ACC112 (cell line): ENCODE results near the gene GOLGA6L10.
"Not testable (repeated sequence)": the region's sequence is repeated elsewhere in the genome, so short reads cannot be mapped to it uniquely, and the experiment has no call there.

ENCODE experiments used
- H2AFZ ChIP-seq: fragments of 200-600 bp; sonication (generic); one replicate; pipeline ENCODE4 v1.6.0; 2017; ENCODE audit warnings: antibody characterized with exemption, low read length; ENCODE audit not compliant: unreplicated experiment
- H3K27ac ChIP-seq: fragments of 200-600 bp; sonication (generic); 2 replicates; pipeline ENCODE4 v1.5.1; 2014; ENCODE audit warnings: low read depth, mild to moderate bottlenecking, antibody characterized with exemption, low read length, moderate library complexity
- H3K27me3 ChIP-seq: fragments of 200-600 bp; sonication (generic); 2 replicates; pipeline ENCODE4 v1.6.1; 2014; ENCODE audit warnings: mild to moderate bottlenecking, antibody characterized with exemption, low read length, moderate library complexity, mixed read lengths; ENCODE audit not compliant: insufficient read depth
- H3K36me3 ChIP-seq: fragments of 200-600 bp; sonication (generic); 2 replicates; pipeline ENCODE4 v1.6.1; 2016; ENCODE audit warnings: mild to moderate bottlenecking, antibody characterized with exemption, low read length, moderate library complexity, mixed read lengths; ENCODE audit not compliant: insufficient read depth
- H3K4me1 ChIP-seq: fragments of 200-600 bp; sonication (generic); one replicate; pipeline ENCODE4 v1.6.1; 2016; ENCODE audit warnings: low read length, mixed read lengths; ENCODE audit not compliant: insufficient read depth, unreplicated experiment, control insufficient read depth
- H3K4me3 ChIP-seq: fragments of 200-600 bp; sonication (generic); 2 replicates; pipeline ENCODE4 v1.5.1; 2014; ENCODE audit warnings: mild to moderate bottlenecking, low read depth, low read length
- H3K79me2 ChIP-seq: fragments of 200-600 bp; sonication (generic); one replicate; pipeline ENCODE4 v1.6.0; 2016; ENCODE audit warnings: low read length; ENCODE audit not compliant: control insufficient read depth, unreplicated experiment, insufficient read depth

GOLGA6L10 gene

DNA sequence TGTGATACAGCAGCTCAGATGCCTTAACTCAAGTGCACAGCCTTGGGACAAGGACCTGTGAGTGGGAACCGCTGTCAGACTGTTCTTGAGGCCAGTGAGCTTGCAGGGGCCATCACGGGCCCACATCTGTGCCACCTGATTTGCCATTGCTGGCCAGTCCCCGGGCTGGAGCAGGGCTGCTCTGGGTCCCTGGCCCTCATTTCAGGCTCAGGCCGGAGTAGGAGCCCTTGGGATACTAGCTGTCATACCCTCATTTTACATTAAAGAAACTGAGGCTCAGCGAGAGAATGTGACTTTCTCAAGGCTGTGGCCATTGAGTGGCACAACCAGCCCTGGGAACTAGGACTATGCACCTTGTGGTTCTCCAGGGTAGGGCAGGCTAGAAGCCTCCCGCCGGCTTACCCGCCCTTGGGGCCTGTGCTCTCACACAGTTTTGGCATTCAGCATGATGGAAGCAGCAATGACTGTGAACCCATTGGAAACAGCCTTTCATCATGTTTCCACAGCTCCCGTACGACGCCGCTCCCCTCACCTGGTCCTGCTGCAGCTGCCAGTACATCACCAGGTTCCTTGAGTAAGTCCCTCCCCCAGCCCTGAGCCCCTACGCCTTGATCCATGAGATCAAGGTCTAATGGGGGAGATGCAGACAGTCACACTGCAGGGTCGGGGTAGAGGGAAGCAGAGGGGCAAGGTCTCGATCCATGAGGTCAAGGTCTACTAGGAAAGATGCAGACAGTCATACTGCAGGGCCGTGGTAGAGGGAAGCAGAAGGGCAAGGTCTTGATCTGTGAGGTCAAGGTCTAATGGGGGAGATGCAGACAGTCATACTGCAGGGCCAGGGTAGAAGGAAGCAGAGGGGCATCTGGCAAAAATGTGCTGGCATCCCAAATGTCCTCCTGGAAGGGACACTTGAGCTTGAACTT, 42.2 kb downstream of the GOLGA6L10 start:
- Histone ChIP-seq H3K27me3 (no peaks in the 10 kb centered on the region), H2AFZ (no peak overlapping the region), H3K4me3 (no peak overlapping the region), H3K4me1 (no peaks in the 10 kb centered on the region), H3K36me3 (no peaks in the 10 kb centered on the region), H3K79me2 (no peaks in the 10 kb centered on the region), H3K27ac (no peak overlapping the region)

DNA sequence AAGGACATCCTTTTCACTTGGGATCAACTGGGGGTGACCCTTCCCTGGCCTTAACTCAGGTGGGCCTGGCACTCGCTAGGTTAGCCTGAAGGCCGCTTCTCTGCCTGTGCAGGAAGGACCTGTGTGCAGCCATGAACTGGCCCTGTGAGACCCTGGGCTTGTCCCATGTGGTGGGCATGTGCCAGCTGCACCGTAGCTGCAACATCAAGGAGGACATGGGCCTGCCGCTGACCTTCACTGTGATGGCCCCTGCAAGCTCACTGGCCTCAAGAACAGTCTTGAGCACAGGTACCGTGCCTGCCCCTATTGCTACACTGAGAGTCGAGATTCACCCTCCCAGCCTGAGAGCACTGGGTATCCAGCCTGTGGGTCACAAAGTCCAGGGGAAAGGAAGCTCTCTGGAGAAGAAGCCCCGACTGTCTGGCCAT, 43.6 kb downstream of the GOLGA6L10 start:
- Histone ChIP-seq H2AFZ (no peak overlapping the region), H3K4me3 (no peak overlapping the region), H3K4me1 (peaks cover 1% of the 10 kb centered on the region), H3K36me3 (no peaks in the 10 kb centered on the region), H3K27me3 (no peaks in the 10 kb centered on the region), H3K79me2 (no peaks in the 10 kb centered on the region), H3K27ac (no peak overlapping the region)

- no peaks in the 10 kb centered on the region for H3K27me3 ChIP-seq
- peaks cover 7% of the 10 kb centered on the region for H3K4me1 ChIP-seq
- H3K79me2 ChIP-seq = no peaks in the 10 kb centered on the region
- no peak overlapping the region for H3K4me3 ChIP-seq
- H3K36me3 ChIP-seq = no peaks in the 10 kb centered on the region
- no peak overlapping the region for H2AFZ ChIP-seq
- no peak overlapping the region for H3K27ac ChIP-seq
Observed at GRCh38 chr15:82304778-82305090, 44.5 kb downstream of the GOLGA6L10 start.

- no peak overlapping the region for H2AFZ ChIP-seq
- H3K4me1 ChIP-seq = peaks cover 7% of the 10 kb centered on the region
- H3K79me2 ChIP-seq = no peaks in the 10 kb centered on the region
- H3K4me3 ChIP-seq = no peak overlapping the region
- no peak overlapping the region for H3K27ac ChIP-seq
- no peaks in the 10 kb centered on the region for H3K27me3 ChIP-seq
- no peaks in the 10 kb centered on the region for H3K36me3 ChIP-seq
Observed at GRCh38 chr15:82303956-82304777, 45.1 kb downstream of the GOLGA6L10 start.

DNA sequence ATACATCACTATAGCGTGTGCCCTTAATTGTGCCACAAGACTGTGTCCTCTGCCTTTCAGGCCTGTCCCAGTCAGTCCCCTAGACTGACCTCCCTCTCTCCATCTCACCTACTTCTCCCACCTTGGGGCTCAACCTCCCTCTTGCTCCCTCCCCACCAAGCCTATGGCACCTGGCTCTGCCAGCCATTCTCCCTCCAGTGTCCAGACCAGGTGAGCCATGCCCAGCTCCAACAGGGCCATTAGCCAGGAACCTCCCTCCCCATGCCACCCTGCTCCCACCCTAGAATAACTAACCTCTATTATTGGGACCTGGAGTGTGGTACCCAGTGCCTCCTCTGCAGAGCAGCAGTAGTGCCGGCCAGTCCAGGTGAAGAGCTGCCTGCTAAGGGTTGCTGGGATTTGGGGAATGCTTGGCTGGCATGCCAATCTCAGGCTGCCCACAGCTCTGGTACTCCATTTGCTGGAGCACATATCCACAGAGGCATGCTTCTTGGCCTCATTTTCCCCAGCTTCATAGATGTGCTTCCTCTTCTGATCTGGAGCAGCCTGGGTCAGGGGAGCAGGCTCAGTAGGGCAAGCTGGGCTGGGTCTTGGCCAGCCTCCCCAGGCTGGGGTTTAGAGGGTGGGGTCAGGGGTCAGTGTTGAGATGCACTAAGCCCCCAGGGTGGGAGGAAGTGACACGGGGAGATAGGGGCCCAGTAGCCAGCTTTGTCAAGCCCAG, 47.8 kb downstream of the GOLGA6L10 start:
- Histone ChIP-seq H3K4me1 (peaks cover 7% of the 10 kb centered on the region), H3K79me2 (no peaks in the 10 kb centered on the region), H3K27me3 (no peaks in the 10 kb centered on the region), H3K27ac (no peak overlapping the region), H3K4me3 (no peak overlapping the region), H2AFZ (no peak overlapping the region), H3K36me3 (no peaks in the 10 kb centered on the region)

- Histone ChIP-seq H3K79me2 (no peaks in the 10 kb centered on the region), H3K4me3 (no peak overlapping the region), H2AFZ (no peak overlapping the region), H3K36me3 (no peaks in the 10 kb centered on the region), H3K4me1 (peaks cover 7% of the 10 kb centered on the region), H3K27me3 (no peaks in the 10 kb centered on the region), H3K27ac (no peak overlapping the region)
Observed at GRCh38 chr15:82300883-82301282, 48.4 kb downstream of the GOLGA6L10 start.

- H3K27ac ChIP-seq, H3K36me3 ChIP-seq, H3K79me2 ChIP-seq, H3K27me3 ChIP-seq, H3K4me3 ChIP-seq, H2AFZ ChIP-seq, H3K4me1 ChIP-seq: not testable (repeated sequence)
Observed at GRCh38 chr15:82300326-82300725, 48.9 kb downstream of the GOLGA6L10 start.

DNA sequence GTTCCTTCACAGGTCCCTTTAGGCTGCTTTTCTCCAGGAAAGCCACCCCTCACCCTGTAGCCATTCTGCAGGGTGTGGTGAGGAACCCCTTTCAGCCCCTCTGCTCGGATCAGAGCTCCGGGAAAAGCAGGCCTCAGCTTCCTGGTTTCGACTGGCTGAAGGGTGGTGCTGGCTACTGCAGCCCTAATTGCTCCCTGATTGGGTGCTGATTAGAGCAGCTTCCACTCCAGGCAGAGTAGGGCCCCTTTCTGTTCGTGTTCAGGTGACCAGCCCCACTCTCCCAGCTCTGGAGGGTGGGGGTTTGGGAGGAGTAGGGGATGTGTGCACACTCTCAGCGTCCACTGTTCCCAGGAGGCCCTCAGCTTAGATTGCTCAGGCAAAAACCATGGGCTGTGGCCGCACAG, 49.8 kb downstream of the GOLGA6L10 start:
- not testable (repeated sequence) for H3K27me3 ChIP-seq, H3K4me1 ChIP-seq, H3K79me2 ChIP-seq, H3K36me3 ChIP-seq, H3K27ac ChIP-seq, H3K4me3 ChIP-seq, H2AFZ ChIP-seq

- no peak overlapping the region for H3K27ac ChIP-seq
- no peaks in the 10 kb centered on the region for H3K27me3 ChIP-seq
- no peaks in the 10 kb centered on the region for H3K79me2 ChIP-seq
- no peak overlapping the region for H2AFZ ChIP-seq
- H3K36me3 ChIP-seq = no peaks in the 10 kb centered on the region
- H3K4me1 ChIP-seq = peaks cover 7% of the 10 kb centered on the region
- H3K4me3 ChIP-seq = no peak overlapping the region
Observed at GRCh38 chr15:82298520-82298919, 50.8 kb downstream of the GOLGA6L10 start.

DNA sequence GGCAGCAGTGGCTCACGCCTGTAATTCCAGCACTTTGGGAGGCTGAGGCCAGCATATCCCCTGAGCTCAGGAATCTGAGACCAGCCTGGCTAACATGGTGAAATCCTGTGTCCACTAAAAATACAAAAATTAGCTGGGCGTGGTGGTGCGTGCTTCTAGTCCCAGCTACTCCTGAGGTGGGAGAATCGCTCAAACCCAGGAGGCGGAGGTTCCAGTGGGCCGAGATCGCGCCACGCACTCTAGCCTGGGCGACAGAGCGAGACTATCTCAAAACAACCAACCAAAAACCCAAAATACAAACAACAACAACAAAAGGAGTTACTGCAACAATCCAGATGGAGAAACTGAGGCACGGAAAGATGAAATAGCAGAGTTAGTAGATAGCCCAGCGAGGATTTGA, 51.2 kb downstream of the GOLGA6L10 start:
- Histone ChIP-seq H3K27me3 (no peaks in the 10 kb centered on the region), H3K27ac (no peak overlapping the region), H3K4me1 (peaks cover 7% of the 10 kb centered on the region), H3K4me3 (no peak overlapping the region), H2AFZ (no peak overlapping the region), H3K36me3 (no peaks in the 10 kb centered on the region), H3K79me2 (no peaks in the 10 kb centered on the region)
